Measurements from ENCODE around the gene CREB5. TPM values are rescaled to one million over a fixed set of nuclear protein-coding genes. Genes with fewer than 3 reads are reported as not detected.

CREB5 gene
- total RNA-seq, 1 donor from 2014 or later: 13.6 TPM

GRCh38 chr7:28695300-28696295, 283.3 kb downstream of the CREB5 start:
- no peaks in the 10 kb centered on the region for H3K27me3 Mint-ChIP-seq (ENCODE audit: low read depth)
- H3K36me3 Mint-ChIP-seq: no peaks in the 10 kb centered on the region
- H3K4me1 Mint-ChIP-seq: peaks cover 27% of the 10 kb centered on the region
- TF ChIP-seq, protein P1, sequence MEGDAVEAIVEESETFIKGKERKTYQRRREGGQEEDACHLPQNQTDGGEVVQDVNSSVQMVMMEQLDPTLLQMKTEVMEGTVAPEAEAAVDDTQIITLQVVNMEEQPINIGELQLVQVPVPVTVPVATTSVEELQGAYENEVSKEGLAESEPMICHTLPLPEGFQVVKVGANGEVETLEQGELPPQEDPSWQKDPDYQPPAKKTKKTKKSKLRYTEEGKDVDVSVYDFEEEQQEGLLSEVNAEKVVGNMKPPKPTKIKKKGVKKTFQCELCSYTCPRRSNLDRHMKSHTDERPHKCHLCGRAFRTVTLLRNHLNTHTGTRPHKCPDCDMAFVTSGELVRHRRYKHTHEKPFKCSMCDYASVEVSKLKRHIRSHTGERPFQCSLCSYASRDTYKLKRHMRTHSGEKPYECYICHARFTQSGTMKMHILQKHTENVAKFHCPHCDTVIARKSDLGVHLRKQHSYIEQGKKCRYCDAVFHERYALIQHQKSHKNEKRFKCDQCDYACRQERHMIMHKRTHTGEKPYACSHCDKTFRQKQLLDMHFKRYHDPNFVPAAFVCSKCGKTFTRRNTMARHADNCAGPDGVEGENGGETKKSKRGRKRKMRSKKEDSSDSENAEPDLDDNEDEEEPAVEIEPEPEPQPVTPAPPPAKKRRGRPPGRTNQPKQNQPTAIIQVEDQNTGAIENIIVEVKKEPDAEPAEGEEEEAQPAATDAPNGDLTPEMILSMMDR (IDR thresholded peaks at IDR 0.05; ENCODE audit: unreplicated experiment): no peak
- no peak overlapping the region for H3K27ac Mint-ChIP-seq
- no peak for DNase-seq (ENCODE audit: low spot score in 2 of 2, unreplicated experiment in 2 of 2)
- no peak overlapping the region for H3K4me3 Mint-ChIP-seq
- H3K9me3 Mint-ChIP-seq: no peaks in the 10 kb centered on the region

DNA sequence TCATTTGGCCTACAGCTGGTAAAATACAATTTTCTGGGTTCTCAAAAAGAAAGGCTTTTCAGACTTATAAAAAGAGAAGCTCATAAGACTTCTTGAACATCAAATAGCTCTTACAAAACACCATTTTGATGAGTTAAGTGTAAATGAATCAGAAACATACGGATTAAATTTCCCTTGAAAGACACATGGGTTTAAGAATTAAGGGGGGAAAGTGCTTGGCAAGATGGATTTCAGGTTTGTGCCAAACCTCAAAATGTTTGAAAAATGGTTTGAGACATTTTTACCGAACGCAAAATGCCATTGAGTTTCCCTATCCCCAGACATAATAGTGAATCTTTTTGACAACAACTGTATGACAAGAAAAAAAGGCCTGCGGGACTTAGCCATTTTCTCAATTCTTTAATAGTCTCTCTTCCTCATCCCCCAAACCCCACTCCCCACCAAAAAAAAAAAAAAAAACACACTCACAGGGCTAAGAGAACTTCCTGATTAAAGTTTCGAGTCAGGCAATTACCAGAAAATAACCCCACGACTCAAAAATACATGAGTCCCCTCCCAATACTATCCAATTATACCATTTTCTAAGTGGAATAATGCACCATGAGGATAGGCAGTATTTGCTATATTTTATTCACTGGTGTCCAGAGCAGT, 285.7 kb downstream of the CREB5 start:
- Mint-ChIP-seq H3K36me3 (no peaks in the 10 kb centered on the region), H3K4me1 (peaks cover 40% of the 10 kb centered on the region), H3K4me3 (no peak overlapping the region), H3K27ac (no peak overlapping the region), H3K27me3 (ENCODE audit: low read depth) (no peaks in the 10 kb centered on the region), H3K9me3 (peaks cover 5% of the 10 kb centered on the region)
- TF ChIP-seq, protein P1 (IDR thresholded peaks at IDR 0.05; ENCODE audit: unreplicated experiment): no peak
- DNase-seq (ENCODE audit: low spot score in 2 of 2, unreplicated experiment in 2 of 2): no peak

DNA sequence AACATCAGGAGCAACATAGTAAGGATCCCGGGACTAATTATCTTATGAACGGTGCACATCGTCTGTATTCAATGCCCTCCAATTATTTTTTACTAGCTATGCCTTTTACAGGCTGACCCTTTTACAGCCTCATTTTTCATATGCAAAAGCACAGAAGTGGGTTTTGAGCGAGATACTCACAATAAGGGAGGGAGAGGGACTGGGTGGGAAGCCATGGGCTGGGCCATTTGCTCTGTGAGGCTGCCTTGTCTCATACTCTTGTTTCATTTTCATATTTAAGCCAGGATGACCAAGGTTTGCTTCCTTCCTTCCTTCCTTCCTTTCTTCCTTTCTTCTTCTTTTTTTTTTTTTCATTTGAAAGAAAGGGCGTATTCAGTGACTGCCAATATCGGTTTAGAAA, 286.5 kb downstream of the CREB5 start:
- DNase-seq (ENCODE audit: low spot score in 2 of 2, unreplicated experiment in 2 of 2): no peak
- peaks cover 9% of the 10 kb centered on the region for H3K9me3 Mint-ChIP-seq
- no peaks in the 10 kb centered on the region for H3K27me3 Mint-ChIP-seq (ENCODE audit: low read depth)
- H3K4me3 Mint-ChIP-seq: no peak overlapping the region
- TF ChIP-seq, protein P1 (IDR thresholded peaks at IDR 0.05; ENCODE audit: unreplicated experiment): no peak
- H3K4me1 Mint-ChIP-seq: peaks cover 40% of the 10 kb centered on the region
- peaks cover 2% of the 10 kb centered on the region for H3K36me3 Mint-ChIP-seq
- no peak overlapping the region for H3K27ac Mint-ChIP-seq

DNA sequence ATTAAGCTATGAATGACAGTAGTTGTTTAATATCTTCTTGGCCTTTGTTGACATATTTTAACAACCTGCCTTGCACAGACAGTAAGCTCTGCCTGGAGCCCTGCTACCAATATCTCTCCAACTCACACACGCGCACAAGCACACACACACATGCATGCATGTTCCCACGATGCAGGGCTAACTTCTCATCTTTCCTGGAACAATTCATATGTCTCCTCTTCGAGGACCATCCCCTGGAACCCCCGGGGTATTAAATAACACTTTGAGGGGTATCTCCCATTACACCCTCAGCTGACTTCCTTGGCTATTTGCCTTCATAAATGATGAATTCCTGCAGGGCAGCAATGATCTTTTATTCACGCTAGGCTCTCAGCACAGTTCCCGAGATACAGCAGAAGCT, 287.8 kb downstream of the CREB5 start:
- Mint-ChIP-seq H3K27ac (no peak overlapping the region), H3K27me3 (ENCODE audit: low read depth) (no peaks in the 10 kb centered on the region)
- TF ChIP-seq, protein P1 (IDR thresholded peaks at IDR 0.05; ENCODE audit: unreplicated experiment): no peak

DNA sequence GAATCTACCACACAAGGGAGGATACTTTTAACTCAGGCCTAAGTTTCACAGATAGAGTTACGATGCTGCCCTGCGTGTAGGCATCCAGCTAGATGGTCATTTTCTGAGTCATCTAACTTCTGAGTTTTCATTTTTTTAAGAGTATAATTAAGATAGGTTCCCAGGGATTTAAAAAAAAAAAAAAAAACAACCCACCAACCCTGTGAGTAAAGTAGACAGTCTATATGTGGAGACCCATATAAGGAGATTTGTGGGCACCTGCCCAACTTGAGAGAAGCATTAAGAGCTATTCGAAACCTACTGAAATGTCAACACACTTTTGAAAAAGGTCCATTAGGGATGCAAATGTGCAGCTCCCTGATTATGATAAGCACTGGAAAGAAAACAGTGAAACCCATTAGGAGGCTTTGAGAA, 288.5 kb downstream of the CREB5 start:
- no peak for DNase-seq (ENCODE audit: low spot score in 2 of 2, unreplicated experiment in 2 of 2)
- Mint-ChIP-seq H3K9me3 (peaks cover 14% of the 10 kb centered on the region), H3K36me3 (peaks cover 5% of the 10 kb centered on the region), H3K4me3 (no peak overlapping the region), H3K4me1 (peaks cover 40% of the 10 kb centered on the region), H3K27ac (no peak overlapping the region), H3K27me3 (ENCODE audit: low read depth) (no peaks in the 10 kb centered on the region)
- TF ChIP-seq, protein P1 (IDR thresholded peaks at IDR 0.05; ENCODE audit: unreplicated experiment): no peak

More for the DNA sequence above, 287.8 kb downstream of the CREB5 start:
- Mint-ChIP-seq H3K9me3 (peaks cover 14% of the 10 kb centered on the region), H3K4me3 (no peak overlapping the region), H3K4me1 (peaks cover 40% of the 10 kb centered on the region), H3K36me3 (peaks cover 5% of the 10 kb centered on the region)
- no peak for DNase-seq (ENCODE audit: low spot score in 2 of 2, unreplicated experiment in 2 of 2)

All from mesothelial cell of epicardium (in vitro differentiated cells).